SKM-1 (cell line): ENCODE data around the gene TROAP.
"Not testable (repeated sequence)": the region's sequence is repeated elsewhere in the genome, so short reads cannot be mapped to it uniquely, and the experiment has no call there.

Experiments used
- DNase-seq: peaks from one replicate; lab custom pipeline; 2025; ENCODE audit not compliant: unreplicated experiment; lab: John Stamatoyannopoulos, UW

The TROAP gene

DNA sequence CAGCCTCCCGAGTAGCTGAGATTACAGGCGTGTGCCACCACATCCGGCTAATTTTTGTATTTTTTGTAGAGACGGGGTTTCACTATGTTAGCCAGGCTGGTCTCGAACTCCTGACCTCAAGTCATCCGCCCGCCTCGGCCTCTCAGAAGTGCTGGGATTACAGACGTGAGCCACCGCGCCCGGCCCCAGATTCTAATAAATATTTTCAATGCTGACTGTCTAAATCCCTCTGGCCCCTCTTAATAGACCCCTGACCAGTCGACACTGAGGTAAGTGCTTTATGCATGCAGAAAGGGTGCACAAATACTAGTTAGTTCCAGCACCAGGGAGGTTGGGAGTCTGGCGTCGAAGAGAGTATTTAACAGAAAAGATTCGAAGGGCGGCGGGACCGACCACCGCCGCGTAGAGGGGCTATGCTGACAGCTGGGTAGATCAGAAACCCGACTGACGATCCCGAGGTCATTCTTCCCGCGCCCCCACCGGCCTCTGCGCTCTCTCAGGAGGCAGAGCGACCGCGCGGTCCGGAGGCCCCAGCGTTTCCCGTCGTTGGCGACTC lies 43.1 kb downstream of the TROAP start:
- no peak for DNase-seq

DNA sequence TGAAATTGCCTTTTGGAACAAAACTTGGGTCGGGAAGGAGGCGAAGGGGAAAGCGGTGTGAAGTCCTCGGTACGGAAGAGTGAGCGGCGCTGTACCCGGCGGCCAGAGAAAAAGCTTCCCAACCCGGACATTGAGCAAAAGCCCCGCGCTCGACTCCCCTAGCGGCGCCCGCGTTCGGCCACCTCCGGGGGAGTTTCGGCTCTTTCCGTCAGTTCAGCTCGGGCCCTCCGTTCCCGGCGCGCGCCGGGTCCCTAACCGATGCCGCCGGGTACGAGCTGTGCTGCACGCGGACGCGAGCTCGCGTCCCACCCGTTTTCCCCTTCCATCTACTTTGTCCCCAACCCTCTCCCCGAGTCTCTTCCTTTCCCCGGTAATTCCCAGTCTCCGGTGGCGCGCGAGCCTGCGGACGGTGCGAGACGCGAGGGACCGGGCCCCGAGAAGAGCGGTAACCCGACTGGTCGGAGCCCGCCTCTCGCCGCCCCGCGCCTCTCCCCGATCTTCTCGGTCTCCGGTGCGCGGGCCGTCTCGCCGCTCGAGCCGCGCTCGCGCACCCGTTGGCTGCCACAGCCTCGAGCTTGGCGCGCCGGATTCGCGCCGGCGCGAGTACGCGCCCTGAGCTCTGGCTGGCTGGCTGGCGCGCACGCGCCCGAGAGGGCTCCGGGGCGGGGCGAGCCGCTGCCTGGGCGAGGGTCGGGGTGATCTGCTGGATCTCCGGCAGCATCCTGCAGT lies 43.8 kb downstream of the TROAP start:
- peak; percentile 46 for DNase-seq

DNA sequence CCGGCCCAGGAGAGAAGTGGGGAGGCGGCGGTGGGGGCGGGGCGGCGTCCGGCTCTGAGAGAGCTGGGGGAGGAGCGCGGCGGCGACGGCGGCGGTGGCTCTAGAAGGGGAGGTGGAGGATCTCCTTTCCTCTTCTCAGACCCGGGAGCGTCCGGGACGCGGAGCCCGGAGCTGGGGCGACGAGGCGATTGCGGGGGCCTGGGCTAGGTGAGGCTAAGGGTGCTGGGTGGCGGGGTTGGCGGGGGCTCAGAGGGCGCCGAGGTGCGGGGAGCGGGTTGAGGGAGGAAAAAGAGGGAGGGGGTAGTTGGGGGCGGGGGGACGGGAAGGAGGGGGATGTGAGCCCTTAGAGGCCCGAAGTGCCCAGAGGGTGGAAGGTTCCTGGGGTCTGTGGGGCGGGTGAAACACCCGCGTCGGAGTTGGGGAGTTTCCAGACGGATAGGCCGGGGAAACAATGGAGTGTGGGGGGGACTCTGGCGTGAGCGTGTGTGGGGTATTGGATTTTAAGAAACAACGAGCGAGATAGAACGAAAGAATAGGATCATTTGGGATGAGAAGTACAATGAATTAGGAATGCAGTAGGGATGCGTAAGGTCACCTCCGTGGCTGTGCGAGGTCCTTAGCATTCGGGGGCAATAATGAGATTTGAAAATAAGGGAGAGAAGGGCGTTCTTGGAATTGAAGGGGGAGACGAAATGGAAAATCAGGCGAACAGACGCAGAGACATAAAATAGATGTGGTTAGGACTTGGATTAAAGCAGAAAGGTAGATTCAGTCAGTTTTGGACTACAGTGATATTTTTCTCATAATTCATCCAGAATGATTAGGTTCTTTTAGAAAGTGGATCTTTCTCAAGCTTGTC lies 44.6 kb downstream of the TROAP start, which contains the start of gene SPATS2:
SPATS2 (plus strand) TSS at position 82 of the 859 bp plus-strand sequence. CDS start 93,551 bp downstream, outside the sequence.
- DNase-seq = no peak

DNA sequence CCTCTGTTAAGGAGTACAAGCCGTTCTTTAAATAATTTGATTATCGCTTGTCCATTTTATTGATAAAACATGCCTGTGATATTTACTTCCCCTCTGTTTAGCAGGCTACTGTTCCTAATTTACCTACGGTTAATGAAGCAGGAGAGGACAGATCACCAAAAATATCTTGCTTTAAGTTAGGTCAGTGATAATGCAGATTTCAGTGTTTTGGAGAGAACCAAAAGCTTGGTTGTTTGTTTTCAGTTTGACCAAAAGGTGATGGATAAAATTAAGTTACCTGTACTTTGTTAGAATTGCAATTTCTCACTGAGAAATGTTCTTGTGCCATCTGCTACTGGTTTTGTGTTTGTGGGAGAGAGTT lies 45.2 kb downstream of the TROAP start:
- DNase-seq = no peak

DNA sequence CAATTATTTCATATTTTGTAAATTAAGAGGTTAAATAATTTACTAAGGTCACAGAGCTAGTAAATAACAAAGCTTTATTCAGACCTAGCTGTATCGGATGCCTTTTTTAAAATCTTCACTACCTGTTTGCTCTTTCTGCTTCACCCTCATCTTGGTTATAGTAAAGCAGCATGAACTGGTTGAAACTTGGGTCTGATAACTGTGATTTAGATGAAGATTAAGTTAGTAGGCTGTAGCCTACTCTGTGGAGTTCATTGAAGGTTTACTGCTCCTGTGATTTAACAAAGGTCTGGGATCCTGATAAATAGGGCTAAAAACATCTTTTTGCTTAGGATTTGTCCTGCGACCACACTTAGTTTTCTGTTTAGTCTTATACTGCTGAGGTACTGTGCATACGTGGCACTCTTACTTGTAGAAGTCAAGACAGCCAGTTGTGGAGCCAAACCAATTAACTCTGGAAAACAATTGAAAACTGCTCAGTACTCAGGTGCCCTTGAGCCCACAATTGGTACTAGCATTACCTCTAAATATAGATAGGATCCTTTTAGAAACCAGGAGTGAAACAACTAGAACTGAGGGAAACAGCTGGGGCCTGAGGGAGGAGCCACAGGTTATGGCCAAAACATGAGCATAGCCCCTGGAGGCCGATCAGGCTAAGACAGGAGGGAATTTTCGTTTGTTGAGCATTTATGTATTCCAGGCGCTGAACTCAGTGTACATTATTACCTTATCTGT lies 46.5 kb downstream of the TROAP start:
- DNase-seq = no peak

DNA sequence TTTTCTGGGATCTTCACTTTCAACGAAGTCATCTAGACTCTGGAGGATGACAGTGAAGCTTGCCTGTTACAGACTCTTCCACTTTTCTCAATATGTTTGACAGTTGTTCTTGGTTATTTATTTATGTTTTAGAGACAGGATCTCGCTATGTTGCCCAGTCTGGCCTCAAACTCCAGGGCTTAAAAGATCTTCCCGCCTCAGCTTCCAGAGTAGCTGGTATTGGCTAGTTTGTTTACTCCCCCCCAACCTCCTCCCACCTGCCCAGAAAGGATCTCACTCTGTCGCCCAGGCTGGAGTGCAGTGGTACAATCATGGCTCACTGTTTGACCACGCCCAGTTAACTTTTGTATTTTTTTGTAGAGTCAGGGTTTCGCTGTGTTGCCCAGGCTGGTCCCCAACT lies 47.5 kb downstream of the TROAP start:
- no peak for DNase-seq

DNA sequence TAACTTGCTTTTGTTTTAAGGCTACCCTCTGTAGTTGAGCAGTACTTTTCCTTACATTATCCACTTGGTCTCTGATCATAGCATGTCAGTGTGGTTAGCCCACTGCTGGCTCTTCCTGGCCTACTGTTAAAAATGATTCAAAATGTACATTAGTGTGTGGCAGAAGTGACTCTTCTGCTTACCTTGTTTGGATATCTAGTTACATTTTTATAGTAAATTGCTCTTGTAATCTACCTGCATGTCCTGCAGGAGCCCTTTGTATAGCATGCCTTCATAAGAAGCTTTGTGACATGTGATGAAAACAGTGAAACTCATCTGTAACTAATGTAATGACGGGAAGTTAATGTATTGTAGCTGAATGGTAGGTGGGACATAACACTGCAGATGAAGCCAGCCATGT lies 52.4 kb downstream of the TROAP start:
- no peak for DNase-seq

DNA sequence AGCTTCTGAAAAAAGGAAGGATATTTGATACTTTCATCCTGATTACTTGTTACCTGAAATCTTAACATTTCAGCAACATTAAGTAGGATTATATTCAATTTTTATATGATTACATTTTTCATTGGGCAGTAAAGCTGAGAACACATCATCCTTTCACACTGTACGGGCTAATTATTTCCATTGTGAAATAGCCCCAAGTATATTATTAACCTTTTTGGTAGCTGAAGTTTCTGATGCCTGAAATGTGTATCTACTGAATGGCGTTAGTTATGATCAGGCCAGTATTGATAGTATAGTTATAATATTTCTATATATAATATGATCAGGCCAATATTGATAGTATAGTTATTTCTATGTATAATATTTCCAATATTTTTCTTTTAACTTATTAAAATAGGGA lies 54.3 kb downstream of the TROAP start:
- DNase-seq = no peak

DNA sequence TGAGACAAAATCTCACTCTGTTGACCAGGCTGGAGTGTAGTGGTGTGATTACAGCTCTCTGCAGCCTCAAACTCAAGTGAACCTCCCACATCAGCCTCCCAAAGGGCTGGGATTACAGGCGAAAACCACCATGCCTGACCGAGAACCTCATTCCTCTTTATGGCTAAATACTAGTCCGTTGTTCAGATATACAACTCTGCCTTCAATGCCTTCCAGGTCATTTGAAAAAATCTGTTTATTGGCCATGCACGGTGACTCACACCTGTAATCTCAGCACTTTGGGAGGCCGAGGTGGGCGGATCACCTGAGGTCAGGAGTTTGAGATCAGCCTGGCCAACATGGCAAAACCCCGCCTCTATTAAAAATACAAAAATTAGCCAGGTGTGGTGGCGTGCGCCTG lies 57.1 kb downstream of the TROAP start:
- not testable (repeated sequence) for DNase-seq
